ENCODE results near the gene TCERG1L. TPM values are rescaled to one million over a fixed set of nuclear protein-coding genes. Genes with fewer than 3 reads are reported as not detected.

The TCERG1L gene
- total RNA-seq, 1 experiment from 2014 or later = not detected

- Mint-ChIP-seq H3K27ac (ENCODE audit: unreplicated experiment) (no peak overlapping the region), H3K4me1 (ENCODE audit: low read depth, unreplicated experiment) (no peaks in the 10 kb centered on the region), H3K4me3 (ENCODE audit: low read depth, unreplicated experiment) (no peak overlapping the region), H3K36me3 (ENCODE audit: insufficient read depth, unreplicated experiment) (no peaks in the 10 kb centered on the region), H3K9me3 (ENCODE audit: low read depth, unreplicated experiment) (peaks cover 4% of the 10 kb centered on the region), H3K27me3 (ENCODE audit: unreplicated experiment) (no peaks in the 10 kb centered on the region)
- DNase-seq = no peak
- intact Hi-C loops (cut with micrococcal nuclease; ENCODE audit: unreplicated experiment) = no loop called here
- BruUV-seq (replicated peaks) = no TSS peak
- TF ChIP-seq CTCF (IDR thresholded peaks at IDR 0.05; ENCODE audit: unreplicated experiment) = no peak
- CTCF ChIA-PET = no interaction called here
These were observed 136.6 kb downstream of the TCERG1L start for GRCh38 chr10:131174651-131175540.

GRCh38 chr10:131174211-131174565 lies 137.3 kb downstream of the TCERG1L start:
- H3K27ac Mint-ChIP-seq (ENCODE audit: unreplicated experiment) = no peak overlapping the region
- TF ChIP-seq CTCF (IDR thresholded peaks at IDR 0.05; ENCODE audit: unreplicated experiment) = no peak
- H3K27me3 Mint-ChIP-seq (ENCODE audit: unreplicated experiment) = no peaks in the 10 kb centered on the region
- no peak for DNase-seq
- peaks cover 6% of the 10 kb centered on the region for H3K9me3 Mint-ChIP-seq (ENCODE audit: low read depth, unreplicated experiment)
- CTCF ChIA-PET = no interaction called here
- no peaks in the 10 kb centered on the region for H3K4me1 Mint-ChIP-seq (ENCODE audit: low read depth, unreplicated experiment)
- BruUV-seq (replicated peaks) = no TSS peak
- H3K36me3 Mint-ChIP-seq (ENCODE audit: insufficient read depth, unreplicated experiment) = no peaks in the 10 kb centered on the region
- intact Hi-C loops (cut with micrococcal nuclease; ENCODE audit: unreplicated experiment) = no loop called here
- no peak overlapping the region for H3K4me3 Mint-ChIP-seq (ENCODE audit: low read depth, unreplicated experiment)

- BruUV-seq (replicated peaks) = no TSS peak
- intact Hi-C loops (cut with micrococcal nuclease; ENCODE audit: unreplicated experiment) = no loop called here
- H3K36me3 Mint-ChIP-seq (ENCODE audit: insufficient read depth, unreplicated experiment) = no peaks in the 10 kb centered on the region
- no peak for DNase-seq
- H3K4me3 Mint-ChIP-seq (ENCODE audit: low read depth, unreplicated experiment) = no peak overlapping the region
- H3K27me3 Mint-ChIP-seq (ENCODE audit: unreplicated experiment) = no peaks in the 10 kb centered on the region
- CTCF ChIA-PET = no interaction called here
- H3K4me1 Mint-ChIP-seq (ENCODE audit: low read depth, unreplicated experiment) = no peaks in the 10 kb centered on the region
- TF ChIP-seq CTCF (IDR thresholded peaks at IDR 0.05; ENCODE audit: unreplicated experiment) = no peak
- no peak overlapping the region for H3K27ac Mint-ChIP-seq (ENCODE audit: unreplicated experiment)
- peaks cover 6% of the 10 kb centered on the region for H3K9me3 Mint-ChIP-seq (ENCODE audit: low read depth, unreplicated experiment)
These were observed 137.9 kb downstream of the TCERG1L start for GRCh38 chr10:131173484-131174210.

GRCh38 chr10:131172433-131172832 lies 139.1 kb downstream of the TCERG1L start:
- Mint-ChIP-seq H3K4me3 (ENCODE audit: low read depth, unreplicated experiment) (no peak overlapping the region), H3K36me3 (ENCODE audit: insufficient read depth, unreplicated experiment) (no peaks in the 10 kb centered on the region), H3K4me1 (ENCODE audit: low read depth, unreplicated experiment) (no peaks in the 10 kb centered on the region), H3K27ac (ENCODE audit: unreplicated experiment) (no peak overlapping the region), H3K9me3 (ENCODE audit: low read depth, unreplicated experiment) (peaks cover 6% of the 10 kb centered on the region), H3K27me3 (ENCODE audit: unreplicated experiment) (no peaks in the 10 kb centered on the region)
- CTCF ChIA-PET = no interaction called here
- no peak for TF ChIP-seq CTCF (IDR thresholded peaks at IDR 0.05; ENCODE audit: unreplicated experiment)
- intact Hi-C loops (cut with micrococcal nuclease; ENCODE audit: unreplicated experiment) = no loop called here
- BruUV-seq (replicated peaks) = no TSS peak
- DNase-seq = no peak

Data from Calu3 (cell line).